HG03520 (cell line): ENCODE data around the gene AQP12B.

ENCODE experiments used
- ATAC-seq: cut with Tn5 transposase; IDR thresholded peaks from one replicate; pipeline ENCODE4 v1.9.1; 2021; ENCODE audit warnings: mild to moderate bottlenecking, moderate library complexity; ENCODE audit not compliant: unreplicated experiment

Gene AQP12B

DNA sequence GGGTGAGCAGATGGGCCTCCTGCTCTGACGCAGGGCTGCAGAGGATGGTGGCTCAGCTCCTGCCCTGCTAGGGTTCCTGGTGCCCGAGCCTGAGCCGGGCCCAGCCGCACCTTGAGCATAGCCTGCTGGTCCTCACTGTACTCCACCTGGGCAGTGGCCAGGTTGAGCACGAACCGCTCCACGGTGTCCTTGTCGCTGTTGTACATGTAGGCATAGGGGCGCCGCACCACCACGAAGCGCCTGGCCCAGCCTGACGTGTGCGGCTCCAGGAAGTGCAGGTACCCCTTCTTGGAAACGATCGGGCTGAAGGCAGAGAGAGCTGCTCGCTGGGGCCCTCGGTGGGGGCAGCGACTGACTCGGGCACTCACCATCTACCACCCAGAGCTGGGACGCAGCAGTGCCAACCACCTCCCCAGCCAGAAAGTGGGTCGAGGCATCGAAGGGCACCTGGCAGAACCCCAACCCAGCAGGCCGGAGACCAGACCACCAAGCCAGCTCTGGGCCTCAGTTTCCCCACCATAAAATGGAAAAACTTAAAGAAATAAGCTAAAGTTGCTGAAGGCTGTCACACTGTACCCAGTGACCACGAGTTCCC, 36.3 kb upstream of the AQP12B start:
- no peak for ATAC-seq

DNA sequence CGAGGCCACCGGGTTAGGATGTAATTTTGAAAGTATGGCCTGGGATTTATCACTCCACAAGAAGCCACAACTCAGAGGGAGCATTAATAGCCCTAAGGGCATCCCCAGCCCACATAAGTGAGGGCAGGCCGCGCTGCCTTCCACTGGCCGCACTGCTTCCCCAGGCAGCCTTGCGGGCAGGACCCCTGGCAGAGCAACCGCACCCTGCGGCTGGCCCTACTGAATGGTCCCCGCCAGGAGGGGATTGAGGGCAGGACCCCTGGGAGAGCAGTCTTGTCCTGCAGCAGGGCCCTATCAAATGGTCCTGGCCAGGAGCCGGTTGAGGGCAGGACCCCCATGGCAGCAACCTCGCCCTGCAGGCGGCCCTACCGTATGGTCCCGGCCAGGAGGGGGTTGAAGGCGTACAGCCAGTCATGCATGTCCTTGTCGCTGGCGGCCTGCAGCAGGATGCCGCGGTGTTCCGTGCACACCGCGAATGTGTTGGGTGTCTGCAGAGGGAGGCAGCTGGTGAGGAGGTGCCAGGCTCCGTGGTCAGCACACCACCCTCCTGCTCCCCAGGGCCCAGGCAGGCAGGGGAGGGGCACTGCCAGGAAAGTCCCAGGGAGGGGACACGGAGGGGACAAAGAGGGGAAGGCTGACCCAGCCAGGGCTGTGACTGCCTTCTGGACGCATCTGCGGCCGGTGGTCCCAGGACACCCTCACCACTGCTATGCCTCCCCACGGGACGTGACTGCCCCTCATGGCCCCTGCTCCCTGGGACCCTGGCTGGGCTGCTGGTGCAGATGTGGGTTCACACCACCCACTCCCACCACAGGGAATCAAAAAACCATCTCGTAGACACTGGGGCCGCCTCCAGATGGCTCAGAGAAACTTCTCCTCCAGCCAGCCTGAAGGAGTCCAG, 35.2 kb upstream of the AQP12B start:
- no peak for ATAC-seq

DNA sequence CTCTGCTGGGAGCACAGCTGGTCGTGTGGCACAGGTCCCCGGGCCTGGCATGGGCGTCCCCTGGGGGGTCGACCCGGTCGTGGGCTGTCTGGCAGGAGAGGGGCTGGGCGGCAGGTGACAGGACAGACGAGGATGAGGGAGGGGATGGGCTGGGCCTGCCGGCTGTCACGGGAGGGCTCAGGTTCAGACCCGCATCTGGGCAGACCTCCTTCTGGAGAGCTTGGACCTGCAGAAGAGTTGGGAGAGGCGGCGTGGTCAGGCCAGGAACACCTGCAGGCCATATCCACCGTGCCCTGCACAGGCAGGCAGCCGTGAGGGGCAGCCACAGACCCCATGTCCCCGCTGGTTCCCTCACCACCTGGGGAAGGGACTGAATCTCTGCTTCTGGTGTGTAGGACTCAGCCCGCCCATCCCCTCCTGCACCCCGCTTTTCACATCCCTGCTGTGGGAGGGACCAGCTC, 34.5 kb upstream of the AQP12B start:
- ATAC-seq = no peak

DNA sequence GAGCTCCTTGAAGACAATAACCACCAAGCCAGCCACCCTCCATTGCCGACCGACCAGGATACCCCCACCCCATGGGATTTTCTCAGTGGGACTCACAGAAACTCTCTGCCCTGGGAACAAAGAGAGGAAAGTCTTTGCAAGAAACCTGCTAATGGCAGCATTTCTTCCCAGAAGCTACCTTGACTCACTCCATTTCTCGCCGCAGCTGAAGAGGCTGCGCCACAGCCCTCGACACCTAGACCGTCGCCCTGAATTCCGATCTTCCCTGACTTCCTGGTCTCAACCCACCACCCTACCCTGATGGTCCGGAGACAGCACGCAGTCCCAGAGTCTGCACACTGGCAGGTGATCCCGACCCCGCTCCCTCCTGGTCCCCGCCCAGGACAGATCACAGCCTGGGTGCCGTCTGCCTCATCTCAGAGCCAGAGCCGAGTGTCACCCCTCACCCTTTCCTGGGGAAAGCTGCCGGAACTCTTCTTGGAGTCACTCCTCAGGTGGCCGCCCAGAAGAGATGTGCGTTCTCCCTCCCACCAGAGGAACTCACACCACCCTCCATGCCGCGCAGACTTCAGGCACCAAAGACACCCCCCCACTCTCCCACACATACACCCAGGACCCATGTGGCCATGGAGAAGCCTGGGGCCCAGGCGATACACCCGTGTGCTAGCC, 33.6 kb upstream of the AQP12B start:
- no peak for ATAC-seq

DNA sequence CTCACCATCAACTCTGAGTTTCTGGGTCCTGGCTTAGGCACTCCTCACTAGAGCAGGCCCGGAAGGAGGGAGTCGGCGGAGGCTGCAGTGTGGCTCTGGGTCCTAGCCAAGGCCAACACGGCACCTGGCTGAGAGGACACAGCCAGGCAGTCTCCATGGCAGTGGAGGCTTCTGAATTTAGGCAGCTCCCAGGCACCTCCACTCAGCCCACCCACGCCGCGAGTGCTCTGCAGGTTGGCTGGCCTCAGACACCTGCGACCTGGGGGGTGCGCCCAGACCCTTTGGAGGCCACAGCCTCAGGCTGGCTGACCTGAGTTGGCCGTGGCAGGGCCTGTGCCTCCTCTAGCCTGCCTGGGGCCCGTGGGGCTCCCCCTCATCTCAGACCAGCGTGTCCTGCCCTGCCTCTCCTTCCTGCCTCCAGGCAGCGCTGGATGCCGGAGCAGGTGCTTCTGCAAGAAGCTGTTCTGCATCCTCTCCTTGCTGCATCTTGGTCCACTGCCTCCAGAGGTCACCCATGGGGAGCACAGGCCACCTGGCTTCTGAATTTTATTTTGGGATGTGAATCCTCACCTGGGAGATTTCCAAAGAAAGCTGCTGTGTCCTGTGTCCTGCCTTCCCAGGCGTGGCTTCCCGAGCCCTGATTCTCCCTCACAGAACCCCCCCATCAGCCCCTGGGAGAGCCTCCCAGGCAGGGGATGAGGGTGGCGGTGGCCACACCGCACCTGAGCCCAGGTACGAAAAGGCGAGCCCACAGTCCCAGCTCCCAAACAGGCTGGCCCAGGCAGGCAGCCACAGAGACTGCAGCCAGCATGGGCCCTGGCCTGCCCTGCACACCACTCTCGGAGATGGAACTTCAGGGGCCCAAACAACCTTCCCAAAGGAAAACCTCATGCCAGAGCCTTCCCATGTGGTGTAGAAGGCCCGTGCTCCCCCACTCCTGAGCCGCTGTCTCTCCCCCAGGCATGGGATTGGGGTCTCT, 32.4 kb upstream of the AQP12B start:
- ATAC-seq = no peak

DNA sequence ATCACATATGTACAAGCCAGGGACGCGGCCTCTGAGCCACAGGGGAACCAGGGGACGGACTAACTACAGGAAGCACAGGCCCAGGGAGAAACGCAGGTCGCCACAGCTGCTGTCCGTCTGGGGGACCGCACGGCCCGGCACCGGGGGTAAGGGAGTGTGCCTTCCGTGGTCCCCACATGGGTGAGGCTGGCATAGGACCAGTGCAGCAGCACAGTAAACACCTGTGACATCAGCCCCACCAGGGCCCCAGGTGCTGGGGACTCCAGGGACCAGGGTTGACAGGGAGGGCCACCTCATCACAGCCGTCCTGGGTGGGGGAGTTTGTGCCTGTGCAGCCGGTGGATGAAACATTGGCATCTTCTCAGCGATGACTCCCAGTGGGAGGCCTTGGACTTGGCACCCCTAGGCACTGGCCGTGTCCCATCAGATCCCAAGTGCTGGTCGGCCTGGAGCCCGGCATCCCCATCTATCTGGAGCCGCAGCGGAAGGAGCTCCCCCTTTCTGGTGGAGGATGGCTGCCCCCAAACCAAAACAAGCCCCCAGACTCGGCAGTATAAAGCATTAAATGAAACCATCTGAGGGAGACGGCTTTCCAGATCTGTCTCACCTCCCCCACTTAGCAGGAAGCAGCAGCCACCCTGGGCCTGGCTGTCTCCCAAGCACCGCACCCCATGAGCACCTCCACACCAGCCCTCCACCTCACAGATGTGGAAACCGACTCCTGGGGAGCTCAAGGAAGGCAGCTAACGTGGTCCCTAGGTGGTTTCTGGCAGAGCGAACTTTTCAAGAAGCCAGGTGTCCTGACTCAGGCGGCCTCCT, 31.5 kb upstream of the AQP12B start:
- ATAC-seq = no peak

DNA sequence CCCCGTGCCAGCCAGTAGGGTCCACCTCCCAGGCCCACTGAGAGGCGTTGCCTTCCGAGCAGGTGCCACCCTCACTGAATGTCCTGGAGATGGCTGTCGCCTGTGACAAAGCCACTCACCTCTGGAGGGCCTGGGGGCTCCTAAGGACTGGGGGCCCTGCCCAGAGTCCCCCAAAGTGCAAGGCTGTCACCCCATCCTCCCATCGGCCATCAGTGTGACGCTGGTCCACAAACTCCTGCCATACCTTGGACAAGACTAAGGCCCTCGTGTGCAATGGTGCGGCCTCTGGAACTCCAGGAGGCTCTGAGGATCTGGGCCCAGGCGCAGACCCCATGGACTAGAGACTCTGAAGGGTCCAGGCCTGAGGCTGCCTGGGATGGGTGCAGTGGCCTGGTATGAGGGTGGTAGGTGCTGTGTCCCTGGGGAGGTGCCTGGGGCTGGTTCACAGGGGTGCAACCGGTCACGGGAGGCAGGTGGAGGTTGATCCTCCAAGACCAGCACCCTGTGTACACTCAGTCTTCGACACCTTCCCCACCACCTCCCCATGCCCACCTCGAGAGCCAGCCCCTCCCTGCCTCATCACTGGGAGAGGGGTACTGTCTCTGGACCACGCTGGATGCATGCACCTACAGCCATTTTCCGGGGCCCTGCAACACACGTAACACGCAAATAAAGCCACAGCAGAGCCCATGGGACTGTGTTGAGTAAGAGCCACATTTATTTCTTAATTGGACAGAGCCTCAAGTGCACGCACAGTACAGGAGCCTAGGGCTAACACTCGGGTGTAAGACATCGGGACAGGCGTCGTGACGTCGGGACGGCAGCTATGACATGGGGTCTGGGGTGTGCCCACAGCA, 30.6 kb upstream of the AQP12B start:
- no peak for ATAC-seq

DNA sequence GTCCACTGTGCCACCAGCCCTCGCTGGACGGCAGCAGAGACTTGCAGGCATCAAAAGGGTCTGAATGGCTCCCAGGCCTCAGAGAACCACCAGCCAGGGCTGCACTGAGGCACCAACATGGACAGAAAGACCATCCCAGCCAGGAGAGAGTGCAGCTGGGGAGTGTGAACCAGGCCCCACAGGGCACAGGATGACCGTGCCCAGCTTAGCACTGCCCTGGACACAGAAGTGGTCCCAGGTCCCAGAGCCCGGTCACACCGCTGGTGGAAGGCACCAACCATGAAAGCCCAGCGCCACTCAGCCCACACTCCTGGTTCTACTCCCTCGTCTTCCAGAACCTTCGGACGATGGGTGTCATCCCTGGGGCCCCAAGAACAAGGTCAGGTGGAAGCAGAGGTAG, 29.4 kb upstream of the AQP12B start:
- no peak for ATAC-seq

DNA sequence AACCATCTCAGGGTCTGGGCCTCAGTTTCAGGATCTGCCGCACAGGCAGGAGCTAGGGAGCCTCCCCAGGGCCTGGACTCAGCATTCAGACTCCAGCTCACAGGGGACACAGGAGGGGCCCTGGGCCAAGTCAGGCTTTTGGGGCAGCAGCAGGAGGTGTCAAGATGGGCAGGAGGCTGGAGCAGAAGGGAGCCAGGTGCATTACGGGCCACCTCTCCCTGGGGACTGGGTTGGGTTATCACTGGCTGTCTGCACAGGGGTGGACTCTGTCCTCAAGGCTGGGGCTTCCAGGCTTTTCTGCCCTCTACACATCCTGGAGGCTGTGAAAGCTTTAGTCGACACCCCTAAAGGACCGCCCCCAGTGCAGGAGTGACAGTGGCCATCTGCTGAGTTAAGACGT, 29.0 kb upstream of the AQP12B start:
- no peak for ATAC-seq

DNA sequence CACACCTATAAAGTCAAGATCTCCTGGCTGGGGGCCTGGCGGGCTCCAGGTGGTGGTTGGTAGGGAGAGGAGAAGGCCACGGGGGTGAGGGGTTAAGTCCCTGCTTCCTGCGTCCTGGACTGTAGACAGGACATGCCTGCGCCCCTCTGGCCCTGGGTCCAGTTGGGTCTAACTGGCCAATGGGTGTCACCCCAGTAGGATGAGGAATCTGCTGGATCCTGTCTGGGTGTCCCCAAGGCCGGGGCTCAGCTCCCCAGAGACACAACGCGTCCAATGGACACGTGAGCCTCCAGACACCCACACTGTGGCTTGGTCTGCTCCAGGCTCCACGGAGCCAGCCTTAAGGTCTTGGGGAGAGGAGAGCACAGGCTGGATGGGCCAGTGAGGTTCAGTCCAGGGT, 28.6 kb upstream of the AQP12B start:
- no peak for ATAC-seq

DNA sequence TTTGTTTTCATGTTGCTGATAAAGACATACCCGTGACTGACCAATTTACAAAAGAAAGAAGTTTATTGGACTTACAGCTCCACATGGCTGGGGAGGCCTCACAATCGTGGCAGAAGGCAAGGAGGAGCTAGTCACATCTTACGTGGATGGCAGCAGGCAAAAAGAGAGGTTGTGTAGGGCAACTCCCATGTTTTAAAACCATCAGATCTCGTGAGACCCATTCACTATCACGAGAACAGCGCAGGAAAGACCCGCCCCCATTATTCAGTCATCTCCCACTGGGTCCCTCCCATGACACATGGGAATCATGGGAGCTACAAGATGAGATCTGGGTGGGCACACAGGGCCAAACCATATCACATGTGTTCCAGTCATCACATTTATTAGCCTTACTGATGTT, 25.8 kb upstream of the AQP12B start:
- no peak for ATAC-seq

DNA sequence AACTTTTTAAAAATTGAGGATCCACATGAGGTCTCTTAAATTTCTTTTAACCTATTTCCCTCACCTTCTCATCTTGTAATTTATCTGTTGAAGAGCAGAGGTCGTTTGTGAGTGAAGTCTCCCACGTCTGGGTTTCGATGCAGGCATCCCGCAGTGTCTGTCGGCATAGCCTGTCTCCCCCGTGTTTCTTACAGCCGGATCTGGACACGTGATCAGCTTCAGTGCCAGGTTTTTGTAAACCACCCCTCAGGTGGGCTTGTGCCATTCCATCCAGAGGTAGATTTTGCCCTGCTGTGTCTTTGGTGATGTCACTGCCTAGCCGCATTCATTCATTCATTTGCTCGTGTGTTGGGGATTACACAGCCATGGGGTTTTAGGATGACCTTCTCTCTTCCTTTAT, 25.1 kb upstream of the AQP12B start:
- no peak for ATAC-seq

DNA sequence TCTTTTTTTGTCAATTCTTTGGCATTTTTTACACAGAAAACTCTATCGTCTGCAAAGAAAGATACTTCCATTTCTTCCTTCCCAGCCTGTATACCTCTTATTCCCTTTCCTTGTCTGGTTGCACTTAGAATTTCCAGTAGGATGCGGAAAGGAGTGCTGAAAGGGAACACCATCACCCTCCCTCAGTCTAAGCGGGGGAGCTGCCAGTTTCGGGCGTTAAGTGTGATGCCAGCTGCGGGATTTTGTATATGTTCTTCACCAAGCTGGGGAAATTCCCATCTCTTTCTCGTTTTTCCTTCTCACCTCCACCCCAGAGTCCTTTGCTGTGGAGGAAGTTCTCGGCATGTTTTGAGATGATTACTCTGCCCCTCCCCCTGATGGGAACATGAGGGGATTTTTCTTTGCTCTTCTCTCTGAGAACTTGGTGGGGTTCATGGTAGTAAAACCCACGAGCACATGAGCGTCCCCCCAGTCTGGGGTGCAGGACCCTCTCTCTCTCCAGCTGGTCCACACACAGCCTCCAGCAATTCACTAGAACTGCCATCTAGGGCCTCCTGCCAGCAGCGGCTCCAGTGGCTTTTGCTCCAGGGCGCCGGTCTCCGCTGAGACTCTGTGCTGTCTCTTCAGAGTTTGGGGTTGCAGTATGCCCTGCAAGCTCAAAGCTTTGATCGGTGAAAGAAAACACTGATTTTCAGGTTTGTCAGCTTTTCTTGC, 24.5 kb upstream of the AQP12B start:
- no peak for ATAC-seq

DNA sequence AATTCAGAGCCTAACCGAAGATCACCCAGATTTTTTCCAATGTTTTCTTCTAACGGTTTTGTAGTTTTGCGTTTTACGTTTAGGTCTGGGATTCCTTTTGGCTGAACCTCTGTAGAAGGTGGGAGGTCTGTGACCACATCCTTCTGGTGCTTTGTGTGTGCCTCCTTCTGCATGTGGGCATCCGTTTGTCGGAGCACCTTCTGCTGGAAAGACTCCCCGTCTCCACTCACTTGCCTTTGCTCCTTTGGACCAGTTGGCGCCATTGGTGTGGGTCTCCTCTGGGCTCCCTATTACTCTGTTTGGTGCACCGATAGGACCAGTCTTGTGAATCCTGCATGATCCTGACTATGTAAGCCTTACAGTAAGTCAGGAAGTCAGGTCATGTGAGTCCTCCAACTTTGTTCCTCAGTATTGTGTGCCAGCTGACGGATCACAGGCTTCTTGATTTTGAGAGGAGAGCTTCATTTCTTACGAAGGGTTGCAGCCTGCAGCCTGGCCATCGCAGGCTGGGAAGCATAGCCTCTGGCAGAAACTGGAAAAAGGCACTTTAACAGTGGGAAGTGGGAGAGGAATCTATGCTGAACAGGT, 22.6 kb upstream of the AQP12B start:
- ATAC-seq = no peak

DNA sequence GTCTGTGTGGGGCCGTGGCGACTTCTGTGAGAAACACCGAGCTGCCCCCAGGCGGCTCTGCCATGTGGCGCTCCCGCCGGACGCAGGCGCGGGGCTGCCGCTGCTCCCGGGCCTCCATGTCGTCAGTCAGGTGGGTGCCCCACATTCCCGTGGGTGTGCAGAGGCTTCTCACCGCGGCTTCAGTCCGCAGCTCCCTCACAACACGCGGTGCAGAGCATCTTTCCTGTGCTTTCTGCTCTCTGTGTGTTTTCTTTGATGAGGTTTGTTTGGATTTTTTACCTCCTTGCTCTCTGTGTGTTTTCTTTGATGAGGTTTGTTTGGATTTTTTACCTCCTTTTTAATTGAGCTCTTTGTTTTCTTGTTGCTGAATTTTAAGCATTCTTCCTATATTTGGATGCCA, 22.0 kb upstream of the AQP12B start:
- ATAC-seq = no peak

DNA sequence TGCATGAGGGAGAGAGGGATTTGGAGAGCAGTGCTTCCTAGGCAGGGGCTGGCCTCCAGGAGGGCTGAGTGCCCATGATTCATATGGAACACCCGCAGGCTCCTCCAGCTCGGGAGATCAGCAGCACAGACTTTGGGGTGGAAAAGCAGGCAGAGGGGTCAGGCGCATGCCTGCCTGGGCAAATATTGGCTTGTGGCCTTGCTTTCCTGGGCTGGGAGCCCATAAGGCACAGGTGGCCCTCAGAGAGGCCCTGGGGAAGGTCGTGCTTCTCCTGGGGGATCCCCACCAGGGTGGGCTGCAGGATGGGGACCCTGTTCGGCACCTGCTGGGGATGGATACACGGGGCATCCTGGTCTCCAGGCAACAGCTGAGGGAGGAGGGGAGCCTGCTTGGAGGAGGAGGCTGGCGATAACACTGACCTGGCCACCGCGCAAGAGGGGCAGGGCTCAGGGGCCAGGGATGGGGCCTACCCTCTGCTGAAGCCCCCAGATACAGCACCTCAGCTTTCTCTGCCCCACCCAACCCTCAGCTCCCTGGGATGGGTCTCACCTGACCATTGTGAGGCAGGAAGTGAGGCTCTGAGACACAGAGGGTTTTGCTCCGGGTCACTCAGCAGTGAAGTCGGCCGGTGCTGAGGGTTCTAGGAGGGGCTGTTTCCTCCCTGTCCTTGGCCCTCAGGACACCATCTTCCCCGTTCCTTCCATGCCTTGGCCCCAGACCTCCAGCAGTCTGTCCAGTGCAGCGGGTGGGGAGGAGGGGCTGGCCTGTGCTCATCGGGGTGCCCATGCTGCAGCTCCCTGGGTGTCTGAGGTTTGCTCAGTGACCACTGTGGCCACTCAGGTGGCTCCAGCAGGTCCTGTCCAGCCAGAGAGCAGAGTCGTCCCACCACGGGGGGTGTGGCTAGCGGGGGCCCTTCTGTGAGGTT, 21.0 kb upstream of the AQP12B start:
- ATAC-seq = no peak

DNA sequence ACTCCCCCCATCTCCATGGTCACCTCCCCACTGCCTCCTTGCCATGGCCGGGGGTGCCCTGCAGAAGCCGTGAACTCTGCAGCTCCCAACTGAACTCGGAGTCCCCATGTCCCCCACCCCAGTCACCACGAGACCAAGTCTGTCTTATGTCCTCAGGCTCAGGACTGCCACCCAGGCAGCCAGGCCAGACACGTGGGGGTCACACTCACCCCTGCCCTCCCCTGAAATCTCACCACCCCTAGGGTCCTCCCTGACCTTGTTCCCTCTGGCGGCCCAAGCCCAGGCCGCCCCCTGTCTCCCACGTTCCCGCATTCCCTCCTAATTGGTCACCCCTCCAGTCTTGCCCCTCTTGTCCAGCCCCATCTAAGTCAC, 19.9 kb upstream of the AQP12B start:
- ATAC-seq = no peak
